Left lung (tissue), 14 donors: ENCODE data around the gene ZFP42. TPM values are rescaled to one million over a fixed set of nuclear protein-coding genes. Genes with fewer than 3 reads are reported as not detected.

ENCODE experiments used
- ATAC-seq: fragments of 200-7000 bp; cut with Tn5 transposase; one replicate; pipeline ENCODE4 v1.9.1; 2020; ENCODE audit warnings: moderate library complexity
- DNase-seq, 4 donors: peaks; one replicate each; pipeline ENCODE4 v3.0.0-alpha.2; 2013 to 2020
- H3K27ac ChIP-seq, 2 donors: fragments of 200-600 bp; sonication (generic) in 1 of 2; one replicate each; pipeline versions ENCODE4 v1.5.0 to v1.8.0; 2020 to 2021
- H3K27me3 ChIP-seq, 2 donors: fragments of 200-600 bp; sonication (generic) in 1 of 2; one replicate each; pipeline versions ENCODE4 v1.5.0 to v1.8.0; 2020 to 2021
- H3K36me3 ChIP-seq, 2 donors: fragments of 200-600 bp; sonication (generic) in 1 of 2; one replicate each; pipeline versions ENCODE4 v1.5.0 to v1.8.0; 2020 to 2021
- H3K4me1 ChIP-seq, 2 donors: fragments of 200-600 bp; one replicate each; pipeline ENCODE4 v1.8.0; 2021
- H3K4me3 ChIP-seq, 2 donors: fragments of 200-600 bp; sonication (generic) in 1 of 2; one replicate each; pipeline versions ENCODE4 v1.5.0 to v1.8.0; 2020 to 2021; ENCODE audit warnings: mild to moderate bottlenecking in 1 of 2
- H3K9me3 ChIP-seq, 2 donors: fragments of 200-600 bp; sonication (generic) in 1 of 2; one replicate each; pipeline versions ENCODE4 v1.5.0 to v1.8.0; 2020 to 2021
- intact Hi-C, 2 donors: fragments of 100-400 bp; cut with DNase I; formaldehyde crosslinking; loops; one replicate each; pipeline versions ENCODE4 v1.11.2 to v1.14.2; 2022
- long read RNA-seq, 12 donors: library from polyadenylated mRNA in 2 of 12; unstranded in 2 of 12; transcript quantifications; one replicate each; pipeline ENCODE4 v2.0.0 and lab custom pipeline, GENCODE V29; 2019 to 2026
- polyA plus RNA-seq, 6 donors: library from polyadenylated mRNA; unstranded; fragments of 120-200 nt; gene quantifications; one replicate each; pipeline ENCODE4 v1.2.1, GENCODE V29; 2013; ENCODE audit not compliant: insufficient read length in 6 of 6
- total RNA-seq, 2 donors: library from RNA; stranded (reverse); fragmentation: NEBNext Ultra II Directional; extraction: Animal tissue kit (Norgen Biotek cat#: 25700); gene quantifications; one replicate each; pipeline ENCODE4 v1.2.1, GENCODE V29; 2021
- TF ChIP-seq, protein P1 (sequence below), 2 donors: fragments of 200-600 bp; sonication (generic) in 1 of 2; IDR thresholded peaks; one replicate each; pipeline versions ENCODE4 v1.5.0 to v1.8.0; 2021; ENCODE audit warnings: antibody characterized with exemption in 2 of 2
- donor health status: DM: no; HTN: yes; CAD: no.
- donor health status: DM: no; HTN: no; CAD: no.

Gene ZFP42
- total RNA-seq: under 1 TPM in 1 of 2 donors, not detected in 1; 0.96 TPM
- 10 to 100 TPM in 3 of 6 donors, 1 to 10 TPM in 3; 7.0 to 13.2 (median 9.3) TPM for polyA plus RNA-seq
- long read RNA-seq, donor 1, transcript ZFP42-203 (1 exons, 2,338 nt): major isoform, 7 of 8 reads
- long read RNA-seq, donor 1, partial matches to known transcripts: 0 of 8 reads
- long read RNA-seq, donor 1, other reads (novel, unspliced or antisense): 0 of 8 reads
- long read RNA-seq, donor 2, transcript ZFP42-203 (1 exons, 2,338 nt): major isoform, 12 of 20 reads
- long read RNA-seq, donor 2, partial matches to known transcripts: 0 of 20 reads
- long read RNA-seq, donor 2, other reads (novel, unspliced or antisense): 7 of 20 reads
- long read RNA-seq, donor 3, partial matches to known transcripts: 0 of 1 reads
- long read RNA-seq, donor 3, other reads (novel, unspliced or antisense): 0 of 1 reads
- long read RNA-seq, donor 4: 0 reads
- long read RNA-seq, donor 5, partial matches to known transcripts: 0 of 4 reads
- long read RNA-seq, donor 5, other reads (novel, unspliced or antisense): 0 of 4 reads
- long read RNA-seq, donor 6, transcript ZFP42-203 (1 exons, 2,338 nt): major isoform, 5 of 5 reads
- long read RNA-seq, donor 6, partial matches to known transcripts: 0 of 5 reads
- long read RNA-seq, donor 6, other reads (novel, unspliced or antisense): 0 of 5 reads
- long read RNA-seq, donor 7, partial matches to known transcripts: 0 of 5 reads
- long read RNA-seq, donor 7, other reads (novel, unspliced or antisense): 0 of 5 reads
- long read RNA-seq, donor 8, partial matches to known transcripts: 0 of 1 reads
- long read RNA-seq, donor 8, other reads (novel, unspliced or antisense): 0 of 1 reads
- long read RNA-seq, donor 9: 0 reads
- long read RNA-seq, donor 10: 0 reads
- long read RNA-seq, donor 11: 0 reads
- long read RNA-seq, donor 12, partial matches to known transcripts: 0 of 2 reads
- long read RNA-seq, donor 12, other reads (novel, unspliced or antisense): 0 of 2 reads

- Histone ChIP-seq H3K27ac (no peak within 1 kb of the TSS), H3K4me1 (no peaks in the 10 kb centered on the region), H3K4me3 (no peak within 1 kb of the TSS), H3K36me3 (no peaks in the 10 kb centered on the region), H3K27me3 (peaks cover 0 to 36% of the 10 kb centered on the region in 2 donors), H3K9me3 (peaks cover 0 to 15% of the 10 kb centered on the region in 2 donors)
- TF ChIP-seq, protein P1, sequence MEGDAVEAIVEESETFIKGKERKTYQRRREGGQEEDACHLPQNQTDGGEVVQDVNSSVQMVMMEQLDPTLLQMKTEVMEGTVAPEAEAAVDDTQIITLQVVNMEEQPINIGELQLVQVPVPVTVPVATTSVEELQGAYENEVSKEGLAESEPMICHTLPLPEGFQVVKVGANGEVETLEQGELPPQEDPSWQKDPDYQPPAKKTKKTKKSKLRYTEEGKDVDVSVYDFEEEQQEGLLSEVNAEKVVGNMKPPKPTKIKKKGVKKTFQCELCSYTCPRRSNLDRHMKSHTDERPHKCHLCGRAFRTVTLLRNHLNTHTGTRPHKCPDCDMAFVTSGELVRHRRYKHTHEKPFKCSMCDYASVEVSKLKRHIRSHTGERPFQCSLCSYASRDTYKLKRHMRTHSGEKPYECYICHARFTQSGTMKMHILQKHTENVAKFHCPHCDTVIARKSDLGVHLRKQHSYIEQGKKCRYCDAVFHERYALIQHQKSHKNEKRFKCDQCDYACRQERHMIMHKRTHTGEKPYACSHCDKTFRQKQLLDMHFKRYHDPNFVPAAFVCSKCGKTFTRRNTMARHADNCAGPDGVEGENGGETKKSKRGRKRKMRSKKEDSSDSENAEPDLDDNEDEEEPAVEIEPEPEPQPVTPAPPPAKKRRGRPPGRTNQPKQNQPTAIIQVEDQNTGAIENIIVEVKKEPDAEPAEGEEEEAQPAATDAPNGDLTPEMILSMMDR (IDR thresholded peaks at IDR 0.05): no peak
- ATAC-seq (peak; percentile 64), DNase-seq (peak in 2 of 4 donors; percentile 59 to 72)
- intact Hi-C loops: no loop called here
These were observed at the start of gene ZFP42 for GRCh38 chr4:187995322-187996207. Gene ZFP42 (plus strand): TSS chr4:187995771. CDS start chr4:188002808, 7,037 bp downstream.

DNA sequence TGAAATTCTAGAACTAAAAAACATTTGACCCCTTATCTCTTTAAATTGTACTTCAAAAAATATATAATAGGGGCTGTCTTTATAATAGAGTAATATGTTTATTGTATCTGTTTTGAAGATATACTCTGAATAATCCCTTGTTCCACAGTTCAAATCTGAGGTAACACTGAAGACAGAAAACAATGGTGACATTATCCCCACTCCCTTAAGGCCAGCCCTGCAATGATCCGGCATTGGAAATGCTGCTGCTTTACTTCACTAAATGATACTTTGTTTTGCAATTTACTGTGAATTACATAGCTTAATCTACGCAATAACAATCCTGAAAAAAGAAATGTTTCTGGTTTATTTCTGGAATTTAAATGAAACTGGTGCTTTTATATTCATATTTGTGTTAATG lies 34.4 kb upstream of the ZFP42 start:
- H3K4me1 ChIP-seq: no peaks in the 10 kb centered on the region
- H3K9me3 ChIP-seq: no peaks in the 10 kb centered on the region
- no peak overlapping the region for H3K4me3 ChIP-seq
- TF ChIP-seq, protein P1 (IDR thresholded peaks at IDR 0.05): no peak
- no peak overlapping the region for H3K27ac ChIP-seq
- no peak for DNase-seq
- no peaks in the 10 kb centered on the region for H3K36me3 ChIP-seq
- no peak for ATAC-seq
- intact Hi-C loops: no loop called here
- H3K27me3 ChIP-seq: no peaks in the 10 kb centered on the region

DNA sequence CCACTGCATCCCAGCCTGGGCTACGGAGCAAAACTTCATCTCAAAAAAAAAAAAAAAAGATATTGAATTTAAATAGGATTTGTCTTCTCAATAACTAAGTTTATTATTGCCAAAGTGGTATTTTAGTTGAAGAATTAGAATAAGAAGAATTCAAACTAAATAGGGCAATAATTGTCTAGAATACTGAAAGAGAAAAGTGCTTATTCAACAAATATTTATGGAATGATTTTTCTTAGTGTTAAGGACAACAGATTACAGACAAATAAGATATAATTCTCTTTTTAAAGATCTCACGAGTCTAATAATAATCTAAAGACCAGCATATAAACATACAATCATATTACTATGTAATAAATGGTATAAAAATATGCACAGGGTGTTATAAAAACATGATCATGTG lies 33.6 kb upstream of the ZFP42 start:
- ATAC-seq (no peak), DNase-seq (no peak)
- Histone ChIP-seq H3K4me3 (no peak overlapping the region), H3K27me3 (no peaks in the 10 kb centered on the region), H3K9me3 (no peaks in the 10 kb centered on the region), H3K4me1 (no peaks in the 10 kb centered on the region), H3K27ac (no peak overlapping the region), H3K36me3 (no peaks in the 10 kb centered on the region)
- TF ChIP-seq, protein P1 (IDR thresholded peaks at IDR 0.05): no peak
- intact Hi-C loops: no loop called here

DNA sequence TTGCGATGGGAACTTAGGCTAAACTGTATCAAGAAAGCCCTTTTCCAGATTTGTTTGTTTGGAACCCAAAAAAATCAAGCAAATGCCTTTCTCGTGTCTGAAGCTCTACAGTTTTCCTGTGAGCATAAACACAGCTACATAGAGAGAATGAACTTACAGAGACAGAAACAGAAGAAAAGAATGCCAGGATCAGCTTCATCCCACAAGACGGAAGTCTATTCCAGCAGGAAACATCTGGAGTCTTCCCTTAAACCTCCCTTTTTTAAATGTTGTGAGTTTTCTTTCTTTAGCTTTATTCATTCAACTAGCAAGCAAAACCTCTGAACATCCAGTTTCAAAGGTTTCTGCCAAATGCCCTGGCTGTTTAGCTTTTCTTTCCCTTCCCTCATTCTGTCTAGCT lies 32.6 kb upstream of the ZFP42 start:
- ATAC-seq (no peak), DNase-seq (peak in 2 of 4 donors; percentile 23 to 35)
- Histone ChIP-seq H3K36me3 (no peaks in the 10 kb centered on the region), H3K4me3 (no peak overlapping the region), H3K4me1 (no peaks in the 10 kb centered on the region), H3K9me3 (no peaks in the 10 kb centered on the region), H3K27ac (no peak overlapping the region), H3K27me3 (no peaks in the 10 kb centered on the region)
- TF ChIP-seq, protein P1 (IDR thresholded peaks at IDR 0.05): no peak
- intact Hi-C loops: no loop called here
